Naive thymus-derived CD4-positive, alpha-beta T cell (primary cell): ENCODE data around the gene TIGD4. TPM values are rescaled to one million over a fixed set of nuclear protein-coding genes. Genes with fewer than 3 reads are reported as not detected.
A peak's percentile ranks its signal among the peaks of the same experiment; 100 is the strongest.

Source experiments
- ATAC-seq: fragments of 150-1000 bp; cut with Tn5 transposase; 2 replicates; pipeline ENCODE4 v1.10.0; 2021; ENCODE audit warnings: mild to moderate bottlenecking, moderate library complexity
- CTCF ChIA-PET: fragments of 350-600 bp; sonication (Branson Sonifier 250); formaldehyde crosslinking; loops from one replicate; lab custom pipeline; 2021; ENCODE audit warnings: antibody characterized with exemption; lab: Charles Lee
- POLR2A ChIA-PET: fragments of 350-600 bp; sonication (Branson Sonifier 250); formaldehyde crosslinking; loops from one replicate; lab custom pipeline; 2021; ENCODE audit warnings: antibody characterized with exemption, inconsistent platforms; lab: Charles Lee
- DNase-seq, 9 donors: peaks; one replicate each; pipeline versions ENCODE4 v3.0.0 to v3.0.0-alpha.2; 2020 to 2022; ENCODE audit warnings: mixed read lengths in 1 of 9
- H3K27ac ChIP-seq: one replicate; pipeline ENCODE4 v1.7.0; 2013; ENCODE audit warnings: mild to moderate bottlenecking, low read depth, low read length, moderate library complexity
- H3K27me3 ChIP-seq, 2 donors: one replicate each; pipeline ENCODE4 v1.7.0; 2013; ENCODE audit warnings: low read length in 2 of 2, mild to moderate bottlenecking in 2 of 2, moderate library complexity in 2 of 2; ENCODE audit not compliant: control insufficient read depth in 2 of 2, insufficient read depth in 2 of 2
- H3K36me3 ChIP-seq, 3 experiments: 1 replicate in 2 of 3; 2 replicates in 1 of 3; pipeline ENCODE4 v1.7.0; 2013; ENCODE audit warnings: low read length in 3 of 3, mild to moderate bottlenecking in 3 of 3, moderate library complexity in 1 of 3; ENCODE audit not compliant: insufficient read depth in 3 of 3, control insufficient read depth in 2 of 3
- H3K4me1 ChIP-seq, 2 donors: one replicate each; pipeline ENCODE4 v1.7.0; 2013; ENCODE audit warnings: low read length in 2 of 2, mild to moderate bottlenecking in 2 of 2, moderate library complexity in 1 of 2; ENCODE audit not compliant: control insufficient read depth in 2 of 2, insufficient read depth in 2 of 2
- H3K4me3 ChIP-seq: 2 replicates; pipeline ENCODE4 v1.7.0; 2013; ENCODE audit warnings: mild to moderate bottlenecking, low read length
- H3K9me3 ChIP-seq, 3 experiments: 1 replicate in 2 of 3; 2 replicates in 1 of 3; pipeline ENCODE4 v1.7.0; 2013; ENCODE audit warnings: low read length in 3 of 3; ENCODE audit not compliant: control insufficient read depth in 2 of 3
- H3K27ac Mint-ChIP-seq, 9 donors: one replicate each; pipeline ENCODE4 v1.8.0; 2020 to 2022; ENCODE audit warnings: mixed read lengths in 9 of 9, mild to moderate bottlenecking in 8 of 9, moderate library complexity in 5 of 9, inconsistent platforms in 2 of 9
- H3K27me3 Mint-ChIP-seq, 5 donors: one replicate each; pipeline ENCODE4 v1.8.0; 2021 to 2022; ENCODE audit warnings: mixed read lengths in 5 of 5, mild to moderate bottlenecking in 1 of 5
- H3K36me3 Mint-ChIP-seq, 5 donors: one replicate each; pipeline ENCODE4 v1.8.0; 2020 to 2022; ENCODE audit warnings: mixed read lengths in 5 of 5, mild to moderate bottlenecking in 3 of 5, inconsistent platforms in 1 of 5
- H3K4me1 Mint-ChIP-seq, 7 donors: one replicate each; pipeline ENCODE4 v1.8.0; 2020 to 2022; ENCODE audit warnings: mixed read lengths in 7 of 7, mild to moderate bottlenecking in 3 of 7, inconsistent platforms in 1 of 7
- H3K4me3 Mint-ChIP-seq, 10 donors: one replicate each; pipeline ENCODE4 v1.8.0; 2020 to 2022; ENCODE audit warnings: mild to moderate bottlenecking in 10 of 10, mixed read lengths in 10 of 10, moderate library complexity in 6 of 10, inconsistent platforms in 2 of 10
- H3K9me3 Mint-ChIP-seq, 11 donors: one replicate each; pipeline ENCODE4 v1.8.0; 2020 to 2022; ENCODE audit warnings: mixed read lengths in 11 of 11, mild to moderate bottlenecking in 4 of 11, inconsistent platforms in 1 of 11, moderate library complexity in 1 of 11
- intact Hi-C, 2 donors: fragments of 100-400 bp; cut with micrococcal nuclease; formaldehyde crosslinking; loops; one replicate each; pipeline ENCODE4 v1.15.1; 2023
- polyA plus RNA-seq, 2 donors: library from polyadenylated mRNA; unstranded; fragments of 300-500 nt; fragmentation: Illumina TruSeq; gene quantifications; one replicate each; pipeline ENCODE4 v1.2.3, GENCODE V29; 2021
- total RNA-seq, 6 experiments: library from RNA in 5 of 6; stranded (reverse) in 5 of 6; gene quantifications; 1 replicate in 5 of 6; 2 replicates in 1 of 6; pipeline ENCODE4 v1.2.3 and lab custom pipeline; 2021 to 2026

TIGD4 gene
- total RNA-seq (under 1 TPM in 2 of 5 experiments, not detected in 3; 0.15 to 0.19 TPM), polyA plus RNA-seq (under 1 TPM in 1 of 2 donors, not detected in 1; 0.13 TPM), total RNA-seq (lab: John Stamatoyannopoulos, UW) (not detected)

- intact Hi-C loops: loop anchor here (1.0 to 10.0 kb wide), 22 partner anchors 60 to 1771 kb away; partner anchors contain the start of genes FBXW7 (in 2 of the 2), GATB (in 2 of the 2), RPS3A (in 2 of the 2) and FHDC1 (in 1 of the 2)
- H3K27me3 Mint-ChIP-seq: peaks cover 0 to 29% (median 6%) of the 10 kb centered on the region in 5 donors
- H3K4me1 Mint-ChIP-seq: peaks cover 33 to 60% (median 44%) of the 10 kb centered on the region in 7 donors
- POLR2A ChIA-PET: interaction anchor here (0.8 to 1.7 kb wide), 5 partner anchors 10 to 333 kb away, joined by 3 to 4 read pairs (median 3); partner anchors contain the start of genes FBXW7 and TMEM154
- no peaks in the 10 kb centered on the region for H3K9me3 ChIP-seq
- no peaks in the 10 kb centered on the region for H3K36me3 ChIP-seq
- peak; percentile 86 to 97 (median 93) for DNase-seq
- H3K27ac ChIP-seq: peak within 1 kb of the TSS; percentile 80
- H3K9me3 Mint-ChIP-seq: peaks cover 0 to 7% (median 0%) of the 10 kb centered on the region in 11 donors
- H3K4me3 ChIP-seq: peak within 1 kb of the TSS; percentile 97
- peaks cover 13 to 16% of the 10 kb centered on the region in 2 donors for H3K4me1 ChIP-seq
- peak within 1 kb of the TSS; percentile 92 to 100 (median 96) for H3K4me3 Mint-ChIP-seq
- peak; percentile 94 for ATAC-seq
- CTCF ChIA-PET: interaction anchor here (1.0 kb wide), 2 partner anchors 279 to 1384 kb away, joined by 3 to 5 read pairs; no protein-coding TSS in a partner anchor
- peaks cover 0 to 4% (median 0%) of the 10 kb centered on the region in 5 donors for H3K36me3 Mint-ChIP-seq
- peak within 1 kb of the TSS; percentile 90 to 99 (median 95) for H3K27ac Mint-ChIP-seq
- H3K27me3 ChIP-seq: no peaks in the 10 kb centered on the region
Observed at GRCh38 chr4:152779513-152780266, at the start of gene TIGD4, which contains the start of gene ARFIP1. Gene TIGD4, minus strand, starts transcription at chr4:152779730. Its CDS starts 8,726 bp downstream, at chr4:152771004. Gene ARFIP1, plus strand, starts transcription at chr4:152779954. Its CDS starts 49,680 bp downstream, at chr4:152829634.

DNA sequence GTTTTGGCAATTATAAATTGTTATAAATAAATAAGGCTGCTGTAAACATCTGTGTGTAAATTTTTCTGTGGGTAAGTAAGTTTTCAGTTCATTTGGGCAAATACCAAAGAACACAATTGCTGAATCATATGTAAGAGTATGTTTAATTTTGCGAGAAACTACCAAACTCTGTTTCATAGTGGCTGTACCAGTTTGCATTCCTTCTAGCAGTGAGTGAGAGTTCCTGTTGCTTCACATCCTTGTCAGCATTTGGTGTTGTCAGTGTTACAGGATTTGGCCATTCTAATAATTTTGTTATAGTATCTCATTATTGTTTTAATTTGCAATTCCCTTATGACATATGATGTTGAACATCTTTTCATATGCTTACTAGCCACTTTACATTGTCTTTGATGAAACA lies 48.6 kb upstream of the TIGD4 start:
- Mint-ChIP-seq H3K4me1 (peaks cover 0 to under 1% (median 0%) of the 10 kb centered on the region in 7 donors), H3K27ac (no peak overlapping the region), H3K36me3 (peaks cover 6 to 61% (median 56%) of the 10 kb centered on the region in 5 donors), H3K9me3 (peaks cover 3 to 62% (median 13%) of the 10 kb centered on the region in 11 donors), H3K27me3 (no peaks in the 10 kb centered on the region), H3K4me3 (no peak overlapping the region)
- ChIA-PET CTCF (no interaction called here), POLR2A (no interaction called here)
- Histone ChIP-seq H3K27ac (no peak overlapping the region), H3K9me3 (no peaks in the 10 kb centered on the region), H3K36me3 (peaks cover 0 to 5% (median 0%) of the 10 kb centered on the region in 3 experiments), H3K4me1 (no peaks in the 10 kb centered on the region), H3K27me3 (no peaks in the 10 kb centered on the region), H3K4me3 (no peak overlapping the region)
- ATAC-seq: no peak
- intact Hi-C loops: no loop called here
- no peak for DNase-seq

DNA sequence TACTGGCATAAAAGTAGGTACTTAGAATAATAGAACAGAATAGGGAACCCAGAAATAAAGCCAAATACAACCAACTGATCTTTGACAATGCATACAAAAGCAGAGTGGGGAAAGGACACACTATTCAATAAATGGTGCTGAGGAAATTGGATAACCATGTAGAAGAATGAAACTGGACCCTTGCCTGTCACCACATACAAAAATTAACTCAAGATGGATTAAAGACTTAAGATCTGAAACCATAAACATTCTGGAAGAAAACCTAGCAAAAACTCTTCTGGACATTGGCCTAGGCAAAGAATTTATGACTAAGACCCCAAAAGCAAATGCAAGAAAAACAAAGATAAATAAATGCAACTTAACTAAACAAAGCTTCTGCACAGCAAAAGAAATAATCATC lies 45.8 kb upstream of the TIGD4 start:
- Histone ChIP-seq H3K4me3 (no peak overlapping the region), H3K36me3 (no peaks in the 10 kb centered on the region), H3K27ac (no peak overlapping the region), H3K27me3 (no peaks in the 10 kb centered on the region), H3K9me3 (no peaks in the 10 kb centered on the region), H3K4me1 (no peaks in the 10 kb centered on the region)
- ATAC-seq (no peak), DNase-seq (no peak)
- intact Hi-C loops: no loop called here
- CTCF ChIA-PET: no interaction called here
- Mint-ChIP-seq H3K9me3 (peaks cover 4 to 79% (median 13%) of the 10 kb centered on the region in 11 donors), H3K27me3 (no peaks in the 10 kb centered on the region), H3K36me3 (peaks cover 0 to 46% (median 39%) of the 10 kb centered on the region in 5 donors), H3K27ac (no peak overlapping the region), H3K4me3 (no peak overlapping the region), H3K4me1 (peaks cover 0 to 4% (median 0%) of the 10 kb centered on the region in 7 donors)
- POLR2A ChIA-PET: no interaction called here

DNA sequence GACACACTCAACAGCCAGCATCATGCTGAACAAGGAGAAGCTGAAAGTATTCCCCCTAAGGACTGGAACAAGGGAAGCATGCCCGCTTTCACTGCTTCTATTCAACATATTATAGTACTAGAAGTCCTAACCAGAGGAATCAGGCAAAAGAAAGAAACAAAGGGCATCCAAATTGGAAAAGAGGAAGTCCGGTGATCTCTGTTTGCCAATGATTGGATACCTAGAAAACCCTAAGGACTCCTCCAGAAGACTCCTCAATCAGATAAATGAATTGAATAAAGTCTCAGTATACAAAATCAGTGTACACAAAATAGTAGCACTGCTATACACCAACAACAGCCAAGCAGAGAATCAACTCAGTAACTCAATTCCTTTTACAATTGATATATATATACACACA lies 45.0 kb upstream of the TIGD4 start:
- Histone ChIP-seq H3K36me3 (no peaks in the 10 kb centered on the region), H3K4me3 (no peak overlapping the region), H3K27me3 (no peaks in the 10 kb centered on the region), H3K27ac (no peak overlapping the region), H3K9me3 (no peaks in the 10 kb centered on the region), H3K4me1 (no peaks in the 10 kb centered on the region)
- ChIA-PET POLR2A (no interaction called here), CTCF (interaction anchor here (0.8 kb wide), 1 partner anchor 39 kb away, joined by 4 read pairs; no protein-coding TSS in a partner anchor)
- ATAC-seq (no peak), DNase-seq (no peak)
- Mint-ChIP-seq H3K27ac (no peak overlapping the region), H3K4me3 (no peak overlapping the region), H3K9me3 (peaks cover 4 to 79% (median 13%) of the 10 kb centered on the region in 11 donors), H3K36me3 (peaks cover 0 to 42% (median 34%) of the 10 kb centered on the region in 5 donors), H3K27me3 (no peaks in the 10 kb centered on the region), H3K4me1 (peaks cover 0 to 4% (median 0%) of the 10 kb centered on the region in 7 donors)
- intact Hi-C loops: no loop called here

- Histone ChIP-seq H3K27ac (no peak overlapping the region), H3K36me3 (no peaks in the 10 kb centered on the region), H3K9me3 (no peaks in the 10 kb centered on the region), H3K27me3 (no peaks in the 10 kb centered on the region), H3K4me3 (no peak overlapping the region), H3K4me1 (peaks cover 0 to 6% of the 10 kb centered on the region in 2 donors)
- no peak overlapping the region for H3K27ac Mint-ChIP-seq
- no peak for DNase-seq
- H3K27me3 Mint-ChIP-seq: no peaks in the 10 kb centered on the region
- H3K9me3 Mint-ChIP-seq: peaks cover 5 to 68% (median 14%) of the 10 kb centered on the region in 11 donors
- CTCF ChIA-PET: interaction anchor here (0.7 kb wide), 1 partner anchor 1239 kb away, joined by 3 read pairs; no protein-coding TSS in a partner anchor
- no peak overlapping the region for H3K4me3 Mint-ChIP-seq
- H3K4me1 Mint-ChIP-seq: peaks cover 5 to 15% (median 6%) of the 10 kb centered on the region in 7 donors
- peaks cover 7 to 41% (median 32%) of the 10 kb centered on the region in 5 donors for H3K36me3 Mint-ChIP-seq
- POLR2A ChIA-PET: no interaction called here
- intact Hi-C loops: no loop called here
- no peak for ATAC-seq
Observed at GRCh38 chr4:152822323-152822722, 42.8 kb upstream of the TIGD4 start.

DNA sequence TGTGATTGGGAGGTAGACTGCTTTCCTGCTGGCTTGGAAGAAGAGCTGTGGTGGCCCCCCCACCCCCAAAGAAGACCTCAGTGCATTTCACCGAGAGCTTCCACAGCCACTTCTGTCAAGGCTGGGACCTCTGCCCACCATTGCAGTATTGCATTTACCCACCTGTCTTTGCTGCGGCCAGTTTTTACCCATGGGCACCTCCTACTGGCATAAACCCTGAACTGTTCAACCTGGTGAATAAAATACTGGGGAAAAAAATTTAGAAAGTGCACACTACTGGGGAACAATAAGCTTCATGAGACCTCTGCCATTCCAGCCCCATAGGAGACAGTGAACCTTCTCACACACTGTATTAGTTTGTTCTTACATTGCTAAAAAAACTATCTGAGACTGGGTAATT lies 40.5 kb upstream of the TIGD4 start:
- ATAC-seq: no peak
- H3K27ac Mint-ChIP-seq: no peak overlapping the region
- peaks cover 0 to 7% of the 10 kb centered on the region in 2 donors for H3K4me1 ChIP-seq

More for the DNA sequence above, 40.5 kb upstream of the TIGD4 start:
- Mint-ChIP-seq H3K36me3 (peaks cover 24 to 52% (median 40%) of the 10 kb centered on the region in 5 donors), H3K27me3 (no peaks in the 10 kb centered on the region), H3K9me3 (peaks cover 10 to 68% (median 29%) of the 10 kb centered on the region in 11 donors), H3K4me1 (peaks cover 13 to 27% (median 18%) of the 10 kb centered on the region in 7 donors), H3K4me3 (peak overlapping the region in 1 of 10 donors; percentile 26)
- Histone ChIP-seq H3K4me3 (no peak overlapping the region), H3K36me3 (no peaks in the 10 kb centered on the region), H3K27me3 (no peaks in the 10 kb centered on the region), H3K9me3 (peaks cover 0 to 16% (median 6%) of the 10 kb centered on the region in 3 experiments), H3K27ac (no peak overlapping the region)
- CTCF ChIA-PET: no interaction called here
- DNase-seq: no peak
- intact Hi-C loops: no loop called here
- POLR2A ChIA-PET: no interaction called here
